ENCODE data around the gene PRKN.

Gene PRKN

GRCh38 chr6:162388383-162388777 lies 339.2 kb downstream of the PRKN start:
- DNase-seq (ENCODE audit: extremely low read depth in 1 of 2, low read depth in 1 of 2) = no peak

GRCh38 chr6:162387718-162388382 lies 339.7 kb downstream of the PRKN start:
- no peak for DNase-seq (ENCODE audit: extremely low read depth in 1 of 2, low read depth in 1 of 2)

GRCh38 chr6:162385980-162386379 lies 341.6 kb downstream of the PRKN start:
- no peak for DNase-seq (ENCODE audit: extremely low read depth in 1 of 2, low read depth in 1 of 2)

GRCh38 chr6:162379757-162380409 lies 347.7 kb downstream of the PRKN start:
- no peak for DNase-seq (ENCODE audit: extremely low read depth in 1 of 2, low read depth in 1 of 2)

- DNase-seq (ENCODE audit: extremely low read depth in 1 of 2, low read depth in 1 of 2) = no peak
Observed at GRCh38 chr6:162377735-162378134, 349.8 kb downstream of the PRKN start.

- DNase-seq (ENCODE audit: extremely low read depth in 1 of 2, low read depth in 1 of 2) = no peak
Observed at GRCh38 chr6:162373868-162374267, 353.7 kb downstream of the PRKN start.

- no peak for DNase-seq (ENCODE audit: extremely low read depth in 1 of 2, low read depth in 1 of 2)
Observed at GRCh38 chr6:162373192-162373591, 354.4 kb downstream of the PRKN start.

GRCh38 chr6:162372106-162372505 lies 355.5 kb downstream of the PRKN start:
- no peak for DNase-seq (ENCODE audit: extremely low read depth in 1 of 2, low read depth in 1 of 2)

GRCh38 chr6:162371121-162371520 lies 356.4 kb downstream of the PRKN start:
- no peak for DNase-seq (ENCODE audit: extremely low read depth in 1 of 2, low read depth in 1 of 2)

- no peak for DNase-seq (ENCODE audit: extremely low read depth in 1 of 2, low read depth in 1 of 2)
Observed at GRCh38 chr6:162369091-162369490, 358.5 kb downstream of the PRKN start.

- no peak for DNase-seq (ENCODE audit: extremely low read depth in 1 of 2, low read depth in 1 of 2)
Observed at GRCh38 chr6:162364488-162364887, 363.1 kb downstream of the PRKN start.

GRCh38 chr6:162363757-162364156 lies 363.8 kb downstream of the PRKN start:
- DNase-seq (ENCODE audit: extremely low read depth in 1 of 2, low read depth in 1 of 2) = no peak

- DNase-seq (ENCODE audit: extremely low read depth in 1 of 2, low read depth in 1 of 2) = no peak
Observed at GRCh38 chr6:162360901-162361567, 366.5 kb downstream of the PRKN start.

- DNase-seq (ENCODE audit: extremely low read depth in 1 of 2, low read depth in 1 of 2) = no peak
Observed at GRCh38 chr6:162358625-162359024, 368.9 kb downstream of the PRKN start.

- DNase-seq (ENCODE audit: extremely low read depth in 1 of 2, low read depth in 1 of 2) = no peak
Observed at GRCh38 chr6:162345051-162345511, 382.5 kb downstream of the PRKN start.

- no peak for DNase-seq (ENCODE audit: extremely low read depth in 1 of 2, low read depth in 1 of 2)
Observed at GRCh38 chr6:162344646-162345010, 382.9 kb downstream of the PRKN start.

- no peak for DNase-seq (ENCODE audit: extremely low read depth in 1 of 2, low read depth in 1 of 2)
Observed at GRCh38 chr6:162343936-162344645, 383.5 kb downstream of the PRKN start.

GRCh38 chr6:162343198-162343935 lies 384.2 kb downstream of the PRKN start:
- DNase-seq (ENCODE audit: extremely low read depth in 1 of 2, low read depth in 1 of 2) = no peak

GRCh38 chr6:162337412-162337811 lies 390.2 kb downstream of the PRKN start:
- no peak for DNase-seq (ENCODE audit: extremely low read depth in 1 of 2, low read depth in 1 of 2)

GRCh38 chr6:162336359-162336758 lies 391.2 kb downstream of the PRKN start:
- DNase-seq (ENCODE audit: extremely low read depth in 1 of 2, low read depth in 1 of 2) = no peak

- DNase-seq (ENCODE audit: extremely low read depth in 1 of 2, low read depth in 1 of 2) = no peak
Observed at GRCh38 chr6:162332365-162332764, 395.2 kb downstream of the PRKN start.

Measured in activated CD8-positive, alpha-beta memory T cell treated with anti-CD3 and anti-CD28 coated beads for 1 hour (primary cell).